SH-SY5Y (cell line): Measurements from ENCODE around the gene DPP10.

Source experiments
- GATA2 ChIP-seq: IDR thresholded peaks from 2 replicates; pipeline ENCODE4 v1.6.1; 2011; ENCODE audit warnings: mild to moderate bottlenecking, low read depth, low read length
- GATA3 ChIP-seq: IDR thresholded peaks from 2 replicates; pipeline ENCODE4 v1.6.1; 2011; ENCODE audit warnings: low read depth, mild to moderate bottlenecking, low read length, moderate library complexity

DNA sequence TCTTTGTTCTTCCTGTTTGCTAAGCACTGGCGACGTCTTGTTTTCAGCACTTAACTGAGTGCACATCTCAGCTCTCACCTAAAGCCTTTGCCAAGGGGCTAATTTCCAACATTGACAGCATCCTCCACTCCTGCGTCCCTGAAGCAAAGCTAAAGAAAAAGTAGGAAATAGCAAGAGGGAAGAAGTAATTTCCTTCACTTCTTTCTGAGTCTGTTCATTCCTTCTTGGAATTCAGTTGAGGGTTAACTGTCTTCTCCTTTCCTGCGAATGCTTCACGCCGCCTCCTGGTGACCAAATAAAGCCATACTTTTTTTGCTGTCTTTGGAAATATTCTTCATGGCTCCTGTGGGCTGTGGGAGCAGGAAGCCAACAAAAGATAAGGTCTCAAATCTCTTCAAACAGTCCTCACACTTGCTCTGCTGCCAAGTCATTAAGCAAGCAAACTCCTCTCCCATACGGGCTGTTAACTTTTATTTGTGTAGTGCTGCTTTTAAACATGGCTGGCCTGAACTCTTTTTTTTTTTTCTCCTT lies 100.9 kb downstream of the DPP10 start:
- TF ChIP-seq GATA2, result no peak
- no peak for TF ChIP-seq GATA3
